ENCODE measurements around the gene RABGEF1. TPM values are rescaled to one million over a fixed set of nuclear protein-coding genes. Genes with fewer than 3 reads are reported as not detected.
"Not testable (repeated sequence)": the region's sequence is repeated elsewhere in the genome, so short reads cannot be mapped to it uniquely, and the experiment has no call there.

Gene RABGEF1
- total RNA-seq, 1 donor from 2014 or later = 30.2 TPM

DNA sequence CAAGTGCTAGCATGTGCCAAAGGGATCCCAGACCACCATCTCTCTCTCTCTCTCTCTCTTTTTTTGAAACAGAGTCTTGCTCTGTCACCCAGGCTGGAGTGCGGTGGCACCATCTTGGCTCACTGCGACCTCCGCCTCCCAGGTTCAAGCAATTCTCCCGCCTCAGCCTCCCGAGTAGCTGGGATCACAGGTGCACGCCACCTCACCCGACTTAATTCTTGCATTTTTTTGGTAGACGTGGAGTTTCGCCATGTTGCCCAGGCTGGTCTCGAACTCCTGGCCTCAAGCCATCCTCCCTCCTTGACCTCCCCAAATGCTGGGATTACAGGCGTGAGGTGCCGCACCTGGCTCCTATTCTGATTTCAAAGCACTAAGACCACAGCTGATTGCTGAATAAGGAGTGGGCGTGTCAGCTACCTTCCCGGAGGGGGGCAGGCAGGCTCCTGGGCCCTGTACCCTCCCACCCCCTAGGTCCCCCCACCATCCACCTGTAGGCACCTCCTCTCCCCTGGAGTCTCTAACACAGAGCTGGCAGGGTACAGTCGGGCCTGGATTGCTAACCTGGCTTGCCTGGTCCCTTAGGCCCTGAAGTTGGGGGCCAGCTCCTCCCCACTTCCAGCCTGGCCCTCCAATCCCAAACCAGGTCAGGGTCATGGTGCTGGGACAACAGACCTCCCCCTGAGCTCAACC, 74.8 kb downstream of the RABGEF1 start:
- not testable (repeated sequence) for DNase-seq

- no peak for DNase-seq
Observed at GRCh38 chr7:66815951-66816350, 75.4 kb downstream of the RABGEF1 start.

DNA sequence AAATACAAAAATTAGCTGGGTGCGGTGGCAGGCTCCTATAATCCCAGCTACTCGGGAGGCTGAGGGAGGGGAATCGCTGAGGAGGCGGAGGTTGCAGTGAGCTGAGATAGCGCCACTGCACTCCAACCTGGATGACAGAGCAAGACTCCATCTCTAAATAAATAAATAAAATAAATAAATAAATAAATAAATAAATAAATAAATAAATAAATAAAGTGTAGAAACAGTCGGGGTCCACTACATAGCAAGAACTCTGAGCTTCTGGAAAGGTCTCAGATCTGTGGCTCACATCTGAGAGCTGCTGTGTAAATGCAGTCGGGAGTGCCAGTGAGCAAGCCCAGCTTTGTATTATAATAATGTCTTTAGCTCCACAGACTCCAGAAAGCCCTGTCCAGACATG, 76.1 kb downstream of the RABGEF1 start:
- DNase-seq = not testable (repeated sequence)

DNA sequence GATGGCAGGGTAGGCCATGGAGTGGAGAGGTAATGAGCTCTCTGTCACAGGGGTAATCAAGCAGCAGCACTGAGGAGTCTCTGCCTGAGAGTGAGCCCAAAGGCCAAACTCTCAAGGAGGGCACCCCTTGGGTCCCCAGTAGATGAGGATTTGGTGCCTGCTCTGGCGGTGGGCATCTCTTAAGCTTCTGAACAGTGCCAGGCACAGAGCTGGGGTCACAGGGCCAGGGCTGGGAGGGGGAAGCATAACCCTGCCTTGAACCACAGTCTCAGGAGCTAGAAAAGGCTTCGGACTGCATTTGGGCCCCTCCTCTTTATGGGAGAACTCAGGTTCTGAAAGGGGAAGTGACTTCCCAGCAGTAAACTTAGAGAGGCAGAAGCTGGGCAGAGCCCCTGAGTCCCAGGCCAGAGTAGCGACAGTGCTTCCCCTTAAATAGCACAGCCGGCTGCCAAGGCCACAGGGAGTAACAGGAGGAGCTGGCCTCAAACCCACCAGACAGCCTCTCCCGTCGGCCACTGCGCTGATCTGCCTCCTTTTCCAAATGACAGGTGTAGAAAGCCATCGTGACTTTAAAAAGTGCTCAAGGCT, 76.8 kb downstream of the RABGEF1 start:
- not testable (repeated sequence) for DNase-seq

DNA sequence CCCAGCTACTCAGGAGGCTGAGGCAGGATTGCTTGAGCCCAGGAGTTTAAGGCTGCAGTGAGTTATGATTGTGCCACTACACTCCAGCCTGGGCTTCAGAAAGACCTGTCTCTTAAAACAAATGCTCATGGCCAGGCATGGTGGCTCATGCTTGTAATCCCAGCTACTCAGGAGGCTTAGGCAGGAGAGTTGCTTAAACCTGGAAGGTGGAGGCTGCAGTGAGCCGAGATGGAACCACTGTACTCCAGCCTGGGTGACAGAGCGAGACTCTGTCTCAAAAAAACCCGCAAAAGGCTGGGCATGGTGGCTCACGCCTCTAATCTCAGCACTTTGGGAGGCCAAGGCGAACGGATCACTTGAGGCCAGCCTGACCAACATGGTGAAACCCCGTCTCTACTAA, 77.4 kb downstream of the RABGEF1 start:
- not testable (repeated sequence) for DNase-seq

DNA sequence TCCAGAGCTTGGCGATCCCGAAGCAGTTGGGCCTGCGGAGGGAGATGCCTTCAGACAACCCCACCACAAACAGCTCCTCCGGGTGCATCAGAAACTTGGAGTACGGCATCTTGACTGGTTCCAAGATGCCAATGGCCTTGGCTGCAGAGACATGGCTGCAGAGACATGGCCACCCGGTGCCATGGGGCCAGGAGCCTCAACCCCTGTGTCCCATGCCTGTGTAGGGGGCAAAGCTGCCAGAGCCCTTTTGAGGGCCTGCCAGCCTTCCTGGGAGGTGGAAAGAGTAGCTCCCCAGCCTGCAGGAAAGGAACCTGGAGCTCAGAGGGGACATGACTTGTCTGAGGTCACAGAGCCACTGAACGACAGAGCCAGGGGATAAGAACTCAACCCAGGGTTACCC, 83.5 kb downstream of the RABGEF1 start:
- DNase-seq = no peak

DNA sequence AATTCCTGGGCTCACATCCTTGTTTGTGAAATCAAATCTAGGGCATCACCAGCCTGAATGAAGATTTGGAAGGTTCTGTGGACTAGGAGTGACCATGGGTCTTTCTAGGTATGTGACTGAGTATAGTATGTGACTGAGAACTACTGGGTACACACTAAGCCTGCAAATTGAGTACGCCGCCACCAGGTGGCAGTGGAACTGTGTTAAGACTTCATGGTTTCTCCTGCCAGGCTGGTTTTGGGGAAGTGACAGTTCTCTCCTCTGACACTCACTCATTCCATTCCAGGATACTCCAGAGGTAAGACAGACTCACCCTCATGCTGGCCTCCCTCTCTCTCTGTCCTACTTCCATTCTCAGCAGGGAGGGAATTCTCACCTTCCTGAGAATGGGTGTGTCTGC, 85.0 kb downstream of the RABGEF1 start:
- not testable (repeated sequence) for DNase-seq

DNA sequence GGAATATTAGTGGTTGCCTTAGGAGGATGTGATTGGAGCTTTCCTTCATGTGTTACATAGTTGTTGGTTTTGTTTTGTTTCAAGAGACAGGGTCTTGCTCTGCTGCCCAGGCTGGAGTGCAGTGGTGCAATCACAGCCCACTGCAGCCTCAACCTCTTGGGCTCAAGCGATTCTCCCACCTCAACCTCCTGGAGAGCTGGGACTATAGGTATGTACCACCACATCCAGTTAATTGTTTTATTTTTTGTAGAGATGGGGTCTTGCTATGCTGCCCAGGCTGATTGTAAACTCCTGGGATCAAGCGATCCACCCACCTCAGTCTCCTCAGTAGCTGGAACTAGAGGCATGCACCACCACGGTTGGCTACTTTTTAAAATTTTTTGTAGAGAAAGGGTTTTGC, 86.1 kb downstream of the RABGEF1 start:
- no peak for DNase-seq

DNA sequence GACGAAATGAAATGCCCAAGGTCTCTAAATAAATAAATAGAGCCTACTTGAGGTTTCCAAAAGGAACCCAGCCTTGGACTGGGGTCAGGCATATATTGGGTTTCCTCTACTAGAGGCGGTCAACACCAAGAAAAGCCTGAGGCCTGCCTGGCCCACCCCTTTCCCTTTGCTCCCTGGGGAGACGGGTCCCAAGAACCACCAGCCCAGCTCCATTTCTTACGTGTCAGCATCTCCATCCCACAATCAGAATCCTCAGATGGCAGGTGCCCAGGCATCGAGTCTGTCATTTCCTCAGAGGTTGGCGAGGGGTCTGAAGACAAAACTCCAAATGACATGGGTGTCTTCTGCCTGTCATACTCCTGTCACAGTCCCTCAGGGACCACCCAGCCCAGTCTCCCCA, 90.4 kb downstream of the RABGEF1 start:
- DNase-seq = not testable (repeated sequence)

- no peak for DNase-seq
Observed at GRCh38 chr7:66832531-66833351, 92.2 kb downstream of the RABGEF1 start.

GRCh38 chr7:66837007-66837406, 96.5 kb downstream of the RABGEF1 start:
- DNase-seq = no peak

DNA sequence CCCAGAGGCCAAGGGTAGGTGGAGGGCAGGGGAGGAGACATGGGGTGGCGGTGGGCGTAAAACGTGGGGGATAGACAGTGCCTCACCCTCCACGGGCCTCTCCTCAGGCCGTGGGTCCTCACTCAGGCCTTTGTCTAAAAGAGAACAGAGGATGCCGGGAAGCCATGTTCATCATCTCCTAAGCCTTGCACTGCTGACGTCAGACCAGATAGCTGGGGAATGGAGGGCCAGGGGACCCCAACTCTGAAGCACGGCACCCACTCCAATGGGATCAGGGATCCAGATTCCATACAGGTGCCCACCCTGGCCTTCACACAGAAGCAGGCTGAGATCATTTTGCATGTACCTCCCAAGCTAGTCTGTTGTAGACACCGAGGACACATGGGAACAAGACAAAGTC, 97.1 kb downstream of the RABGEF1 start:
- DNase-seq = no peak

GRCh38 chr7:66839814-66840213, 99.3 kb downstream of the RABGEF1 start:
- DNase-seq = no peak

- no peak for DNase-seq
Observed at GRCh38 chr7:66840316-66840715, 99.8 kb downstream of the RABGEF1 start.

DNA sequence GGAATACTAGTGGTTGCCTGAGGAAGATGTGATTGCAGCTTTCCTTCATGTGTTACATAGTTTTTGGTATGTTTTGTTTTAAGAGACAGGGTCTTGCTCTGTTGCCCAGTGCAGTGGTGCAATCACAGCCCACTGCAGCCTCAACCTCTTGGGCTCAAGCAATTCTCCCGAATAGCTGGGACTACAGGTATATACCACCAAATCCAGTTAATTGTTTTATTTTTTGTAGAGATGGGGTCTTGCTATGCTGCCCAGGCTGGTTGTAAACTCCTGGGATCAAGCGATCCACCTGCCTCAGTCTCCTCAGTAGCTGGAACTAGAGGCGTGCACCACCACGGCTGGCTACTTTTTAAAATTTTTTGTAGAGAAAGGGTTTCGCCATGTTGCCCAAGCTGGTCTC, 101.4 kb downstream of the RABGEF1 start:
- no peak for DNase-seq

GRCh38 chr7:66843492-66843891, 103.0 kb downstream of the RABGEF1 start:
- not testable (repeated sequence) for DNase-seq

DNA sequence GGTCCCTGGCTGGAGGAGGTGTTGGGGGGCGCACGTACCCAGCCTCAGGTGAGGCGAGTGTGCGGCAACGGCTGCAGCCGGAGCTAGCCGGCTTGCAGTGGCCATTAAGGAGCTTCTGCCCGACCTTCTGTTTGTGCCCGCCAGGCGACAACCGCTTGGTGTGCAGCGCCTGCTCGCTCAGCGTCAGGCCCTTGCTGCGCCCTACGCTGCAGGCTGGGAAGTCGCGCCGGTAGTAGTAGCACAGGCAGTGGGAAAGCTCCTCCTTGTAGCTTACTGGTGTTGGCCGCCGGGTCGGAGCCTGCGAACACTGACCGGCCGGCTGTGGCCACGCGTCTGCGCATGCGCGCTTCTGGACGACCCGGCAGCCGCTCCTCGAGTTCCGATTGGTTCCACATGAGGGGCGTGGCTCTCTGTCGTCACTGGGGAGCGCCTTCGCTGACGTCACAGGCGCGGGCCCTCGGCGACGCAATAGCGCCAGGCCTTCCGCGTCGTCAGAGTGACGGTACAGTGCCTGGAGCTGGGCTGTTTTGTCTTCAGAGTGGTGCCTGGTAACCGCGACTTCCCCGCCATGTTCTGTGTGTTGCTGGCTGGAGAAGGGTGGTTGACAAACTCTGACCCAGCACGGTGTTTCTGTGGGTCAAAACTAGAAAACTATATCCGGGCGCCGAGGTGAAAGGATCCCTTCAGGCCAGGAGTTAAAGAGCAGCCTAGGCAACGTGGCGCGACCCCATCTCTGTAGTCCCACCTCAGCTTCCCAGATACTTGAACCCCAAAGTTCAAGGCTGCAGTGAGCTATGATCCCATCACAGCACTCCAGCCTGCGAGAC, 104.2 kb downstream of the RABGEF1 start:
- DNase-seq = peak; percentile 99

DNA sequence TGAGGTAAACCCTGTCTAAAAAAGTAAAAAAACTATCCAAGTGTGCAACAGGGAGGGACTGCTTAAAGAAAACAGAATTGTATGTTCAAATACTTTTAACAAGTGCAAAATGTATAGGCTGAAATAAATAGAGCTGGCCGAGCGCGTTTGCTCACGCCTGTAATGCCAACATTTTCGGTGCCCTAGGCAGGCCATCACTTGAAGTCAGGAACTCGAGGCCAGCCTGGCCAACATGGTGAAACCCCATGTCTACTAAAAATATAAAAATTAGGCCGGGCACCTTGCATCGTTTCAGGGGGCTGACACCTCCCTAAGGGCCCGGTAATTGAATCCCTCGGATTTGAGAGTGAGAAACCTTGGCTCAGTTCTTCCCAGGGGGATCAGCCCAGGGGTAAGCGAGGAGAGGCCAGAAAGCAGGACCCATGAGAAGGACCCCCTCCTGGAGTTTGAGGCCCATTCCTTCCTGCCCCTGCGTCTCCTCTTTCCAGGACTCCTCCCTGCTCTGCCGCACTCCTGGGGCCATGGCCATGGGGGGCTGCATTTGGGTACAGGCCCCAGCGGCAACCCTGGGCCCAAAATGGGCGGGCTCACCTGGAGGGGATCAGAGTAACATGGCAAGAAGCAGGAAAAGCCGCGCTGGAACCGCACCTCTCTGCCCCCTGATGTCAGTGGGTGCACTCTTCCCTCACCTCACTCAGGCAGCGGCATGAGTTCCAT, 105.0 kb downstream of the RABGEF1 start:
- no peak for DNase-seq

DNA sequence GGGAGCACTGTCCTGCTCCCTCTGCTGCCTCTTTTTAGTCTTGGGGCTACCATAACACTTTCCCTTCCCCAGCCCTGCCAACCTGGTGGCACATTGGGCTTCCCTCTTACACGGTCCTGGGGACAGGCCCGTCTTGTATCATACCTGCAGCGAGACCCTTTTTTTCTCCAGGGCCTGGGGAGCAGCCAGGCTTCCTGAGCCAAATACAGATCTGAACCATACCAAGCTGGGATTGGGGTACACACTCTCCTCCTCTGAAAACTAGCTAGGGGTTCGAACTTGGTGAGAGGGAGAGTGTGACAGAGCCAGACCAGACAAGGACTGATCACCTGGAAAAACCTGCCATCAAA, 105.5 kb downstream of the RABGEF1 start:
- DNase-seq = not testable (repeated sequence)

- not testable (repeated sequence) for DNase-seq
Observed at GRCh38 chr7:66847523-66847855, 107.0 kb downstream of the RABGEF1 start.

GRCh38 chr7:66847879-66848790, 107.6 kb downstream of the RABGEF1 start:
- DNase-seq = no peak

All from tongue (tissue), 2 donors.